Forelimb muscle (tissue), 1 donor: ENCODE measurements around the gene SNX25. TPM values are rescaled to one million over a fixed set of nuclear protein-coding genes. Genes with fewer than 3 reads are reported as not detected.

Experiments used
- DNase-seq: peaks from one replicate; pipeline ENCODE4 v3.0.0-alpha.2; 2013; ENCODE audit warnings: low read depth
- polyA plus RNA-seq: library from polyadenylated mRNA; unstranded; fragments of 120-200 nt; gene quantifications from one replicate; pipeline ENCODE4 v1.2.1, GENCODE V29; 2013; ENCODE audit not compliant: insufficient read length

The SNX25 gene
- polyA plus RNA-seq, 1 donor, result 7.6 TPM

GRCh38 chr4:185408432-185408831 lies 199.0 kb downstream of the SNX25 start:
- DNase-seq, result no peak

- no peak for DNase-seq
Observed at GRCh38 chr4:185411849-185412248, 202.5 kb downstream of the SNX25 start.

GRCh38 chr4:185412412-185412811 lies 203.0 kb downstream of the SNX25 start:
- DNase-seq, result no peak

Other genes with a start within 250 kb of the SNX25 start
- gene HELT, start 191.1 kb upstream of the SNX25 start, polyA plus RNA-seq, result not detected
- gene SLC25A4, start 66.3 kb upstream of the SNX25 start, polyA plus RNA-seq, result 169 TPM
- gene CFAP97, start 5.6 kb upstream of the SNX25 start, polyA plus RNA-seq, result 28.1 TPM
- 6.5 TPM for gene LRP2BP, start 186.3 kb downstream of the SNX25 start, polyA plus RNA-seq
- 27.1 TPM for gene ANKRD37, start 187.2 kb downstream of the SNX25 start, polyA plus RNA-seq
- gene UFSP2, start 216.4 kb downstream of the SNX25 start, polyA plus RNA-seq, result 41.9 TPM